Measurements from ENCODE around the gene KIAA0753.

KIAA0753 gene

GRCh38 chr17:6603744-6604325, 36.7 kb downstream of the KIAA0753 start:
- no peak for DNase-seq (ENCODE audit: extremely low spot score)
- ChIA-PET POLR2A (no interaction called here), CTCF (no interaction called here)
- no peak for TF ChIP-seq CTCF (IDR thresholded peaks at IDR 0.05; ENCODE audit: control extremely low read depth, extremely low read depth, low read depth, missing control alignments)

- no peak for DNase-seq (ENCODE audit: extremely low spot score)
- CTCF ChIA-PET = interaction anchor here (1.0 kb wide), 1 partner anchor 26 kb away, joined by 3 read pairs; no protein-coding TSS in a partner anchor
- POLR2A ChIA-PET = no interaction called here
- TF ChIP-seq CTCF (IDR thresholded peaks at IDR 0.05; ENCODE audit: control extremely low read depth, extremely low read depth, low read depth, missing control alignments) = no peak
Observed at GRCh38 chr17:6602141-6602540, 38.4 kb downstream of the KIAA0753 start.

GRCh38 chr17:6599364-6599763, 41.1 kb downstream of the KIAA0753 start:
- no peak for TF ChIP-seq CTCF (IDR thresholded peaks at IDR 0.05; ENCODE audit: control extremely low read depth, extremely low read depth, low read depth, missing control alignments)
- POLR2A ChIA-PET = no interaction called here
- CTCF ChIA-PET = interaction anchor here (1.3 to 1.5 kb wide), 3 partner anchors 8 to 127 kb away, joined by 3 to 5 read pairs (median 5); no protein-coding TSS in a partner anchor
- DNase-seq (ENCODE audit: extremely low spot score) = no peak

- TF ChIP-seq CTCF (IDR thresholded peaks at IDR 0.05; ENCODE audit: control extremely low read depth, extremely low read depth, low read depth, missing control alignments) = no peak
- ChIA-PET POLR2A (no interaction called here), CTCF (interaction anchor here (0.8 to 1.5 kb wide), 4 partner anchors 9 to 20 kb away, joined by 3 to 6 read pairs (median 4); no protein-coding TSS in a partner anchor)
- no peak for DNase-seq (ENCODE audit: extremely low spot score)
Observed at GRCh38 chr17:6597727-6598126, 42.8 kb downstream of the KIAA0753 start.

- no peak for TF ChIP-seq CTCF (IDR thresholded peaks at IDR 0.05; ENCODE audit: control extremely low read depth, extremely low read depth, low read depth, missing control alignments)
- ChIA-PET CTCF (no interaction called here), POLR2A (no interaction called here)
- DNase-seq (ENCODE audit: extremely low spot score) = no peak
Observed at GRCh38 chr17:6596941-6597340, 43.6 kb downstream of the KIAA0753 start.

GRCh38 chr17:6596511-6596910, 44.0 kb downstream of the KIAA0753 start:
- DNase-seq (ENCODE audit: extremely low spot score) = no peak
- CTCF ChIA-PET = no interaction called here
- POLR2A ChIA-PET = no interaction called here
- TF ChIP-seq CTCF (IDR thresholded peaks at IDR 0.05; ENCODE audit: control extremely low read depth, extremely low read depth, low read depth, missing control alignments) = no peak

Data from GM10248 (cell line).